Measurements from ENCODE around the gene SLC39A12.

SLC39A12 gene

GRCh38 chr10:17974505-17974904 lies 22.8 kb downstream of the SLC39A12 start:
- no peak for TF ChIP-seq CTCF (IDR thresholded peaks at IDR 0.05)

DNA sequence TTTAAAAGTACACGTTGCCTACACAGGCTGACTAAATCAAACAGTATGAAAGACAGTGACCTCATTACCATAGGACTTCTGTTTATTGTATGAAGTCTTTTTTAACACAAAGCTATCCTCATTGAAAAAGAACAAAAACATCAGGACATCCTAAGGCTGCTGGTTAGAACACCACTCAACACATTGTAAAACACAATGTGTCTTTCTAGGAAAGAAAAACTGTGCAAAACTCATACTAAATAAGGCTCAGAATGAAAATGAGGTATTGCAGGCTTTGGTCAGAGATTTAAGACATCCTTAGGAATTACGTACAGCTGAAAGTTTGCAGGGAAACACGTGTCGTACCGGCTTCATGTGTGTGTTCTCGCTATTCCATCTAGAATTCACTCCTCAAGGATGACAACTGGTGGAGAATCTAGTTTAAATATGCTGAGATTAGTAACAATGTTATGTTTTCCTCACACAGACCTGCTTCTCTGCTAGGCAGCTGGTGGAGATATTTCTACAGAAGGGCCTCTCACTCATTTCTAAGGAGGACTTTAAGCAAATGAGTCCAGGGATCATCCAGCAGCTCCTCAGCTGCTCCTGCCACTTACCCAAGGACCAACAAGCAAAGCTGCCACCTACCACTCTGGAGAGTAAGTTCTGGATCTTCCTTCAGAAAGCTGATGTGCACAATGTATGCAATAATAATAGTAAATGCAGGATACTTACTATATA lies 29.3 kb downstream of the SLC39A12 start:
- no peak for TF ChIP-seq CTCF (IDR thresholded peaks at IDR 0.05)

- TF ChIP-seq CTCF (IDR thresholded peaks at IDR 0.05): no peak
Observed at GRCh38 chr10:17981766-17982380, 30.2 kb downstream of the SLC39A12 start.

DNA sequence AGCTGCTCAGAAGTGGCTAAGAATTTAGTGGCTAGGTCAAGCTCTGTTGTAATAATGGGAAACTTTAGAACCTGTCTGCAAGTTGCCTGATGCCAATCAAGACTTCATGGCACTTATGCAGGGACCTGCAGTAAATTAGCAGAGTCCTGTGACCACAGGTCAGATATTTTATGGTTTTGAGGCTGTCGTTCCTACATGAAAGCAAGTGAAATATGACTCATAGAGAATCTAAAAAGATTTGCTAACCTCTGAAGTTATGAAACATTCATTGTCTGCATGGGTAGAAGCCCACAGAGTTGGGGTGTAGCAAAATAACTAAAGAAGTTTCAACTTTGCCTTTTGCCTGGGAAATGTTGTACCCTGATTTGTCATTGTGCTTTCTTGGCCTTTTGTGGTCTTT lies 32.3 kb downstream of the SLC39A12 start:
- no peak for TF ChIP-seq CTCF (IDR thresholded peaks at IDR 0.05)

DNA sequence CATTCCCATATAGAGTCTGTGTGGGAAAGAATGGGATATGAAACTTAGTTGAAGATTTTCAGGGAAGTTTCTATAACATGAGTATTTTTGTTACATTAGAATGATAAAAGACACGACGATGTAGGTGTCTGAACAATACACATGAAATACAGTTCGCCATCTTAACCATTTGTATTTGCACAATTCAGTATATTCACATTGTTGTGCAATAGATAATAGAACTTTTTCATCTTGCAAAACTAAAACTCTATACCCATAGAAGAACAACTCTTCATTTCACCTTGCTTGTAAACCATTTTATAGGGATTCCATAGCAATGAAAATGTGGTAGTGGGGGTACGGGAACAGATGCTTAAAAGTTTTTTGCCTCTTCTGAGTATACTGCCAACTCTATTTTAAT lies 32.8 kb downstream of the SLC39A12 start:
- no peak for TF ChIP-seq CTCF (IDR thresholded peaks at IDR 0.05)

- TF ChIP-seq CTCF (IDR thresholded peaks at IDR 0.05): no peak
Observed at GRCh38 chr10:17989908-17990767, 38.4 kb downstream of the SLC39A12 start.

- TF ChIP-seq CTCF (IDR thresholded peaks at IDR 0.05): no peak
Observed at GRCh38 chr10:17992266-17992665, 40.5 kb downstream of the SLC39A12 start.
